K562 (cell line): ENCODE results near the gene NEDD4. TPM values are rescaled to one million over a fixed set of nuclear protein-coding genes. Genes with fewer than 3 reads are reported as not detected.

Experiments
- ARNT ChIP-seq, 2 experiments: fragments of 450-650 bp; IDR thresholded peaks; 2 replicates each; pipeline ENCODE4 v1.6.1; 2016; ENCODE audit warnings: mild to moderate bottlenecking in 1 of 2
- BRD9 ChIP-seq: fragments of 450-650 bp; IDR thresholded peaks from 2 replicates; pipeline ENCODE4 v1.6.1; 2018; ENCODE audit warnings: low read depth; ENCODE audit not compliant: partially characterized antibody
- IRF9 ChIP-seq: fragments of 450-650 bp; IDR thresholded peaks from 2 replicates; pipeline ENCODE4 v1.6.1; 2016; ENCODE audit warnings: missing biosample characterization, missing genetic modification characterization
- KLF6 ChIP-seq: fragments of 250-450 bp; sonication (Bioruptor Pico); IDR thresholded peaks from 2 replicates; pipeline ENCODE4 v1.4.0; 2020; ENCODE audit warnings: mild to moderate bottlenecking, moderate library complexity, borderline replicate concordance
- MYC ChIP-seq, 2 experiments: fragments of 250-450 bp in 1 of 2; sonication (Bioruptor Pico) in 1 of 2; IDR thresholded peaks; 2 replicates each; pipeline versions ENCODE4 v1.5.1 to v1.6.1; 2012 to 2021; ENCODE audit warnings: low read depth in 2 of 2, borderline replicate concordance in 1 of 2, improper control_type of control experiment in 1 of 2, low read length in 1 of 2, mild to moderate bottlenecking in 1 of 2, moderate library complexity in 1 of 2
- PKNOX1 ChIP-seq: fragments of 450-650 bp; IDR thresholded peaks from 2 replicates; pipeline ENCODE4 v1.6.1; 2016
- SMARCE1 ChIP-seq: fragments of 450-650 bp; IDR thresholded peaks from 2 replicates; pipeline ENCODE4 v1.7.1; 2016; ENCODE audit warnings: mild to moderate bottlenecking
- TSHZ1 ChIP-seq: fragments of 250-450 bp; sonication (Bioruptor Pico); IDR thresholded peaks from 2 replicates; pipeline ENCODE4 v1.4.0; 2020; ENCODE audit warnings: mild to moderate bottlenecking, moderate library complexity
- ZNF318 ChIP-seq, 2 experiments: fragments of 450-650 bp; IDR thresholded peaks; 2 replicates each; pipeline ENCODE4 v1.6.1; 2016; ENCODE audit warnings: mild to moderate bottlenecking in 2 of 2, borderline replicate concordance in 1 of 2, low read depth in 1 of 2, moderate library complexity in 1 of 2
- polyA plus RNA-seq, 8 experiments: library from polyadenylated mRNA; depleted of rRNA in 4 of 8; stranded (reverse) in 5 of 8; unstranded in 3 of 8; fragments of >200 nt; fragmentation: Nextera tagmentation in 2 of 8; fragmentation: Illumina TruSeq in 1 of 8; extraction: Ambion mirVana in 2 of 8; extraction: Trizol in 1 of 8; gene quantifications; 2 replicates each; pipeline versions ENCODE4 v1.2.1 to v1.2.3, GENCODE V29; 2011 to 2014; ENCODE audit warnings: inconsistent platforms in 1 of 8, missing spikeins in 1 of 8
- total RNA-seq, 7 experiments: library from RNA; depleted of rRNA in 6 of 7; stranded (reverse); fragments of >200 nt in 6 of 7; fragmentation: Illumina TruSeq in 2 of 7; extraction: Trizol in 2 of 7; gene quantifications; 2 replicates each; pipeline versions ENCODE4 v1.2.1 to v1.2.3, GENCODE V29; 2011 to 2021; ENCODE audit warnings: low replicate concordance in 1 of 7

NEDD4 gene
- total and polyA plus RNA-seq, 9 of the 15 experiments (the other 6 are each of a cell fraction or from before 2014, with no cell fraction given), result 7.2 to 23.7 (median 17.3) TPM

- peak; percentile 85 for TF ChIP-seq IRF9
- peak; percentile 79 for TF ChIP-seq BRD9
- TF ChIP-seq ARNT (IDR thresholded peaks at IDR 0.05), result no peak
- peak; percentile 43; the same call in 1 of the 2 replicates for TF ChIP-seq KLF6 (CRISPR knock-in tag)
- TF ChIP-seq PKNOX1, result peak; percentile 17; the same call in 1 of the 2 replicates
- TF ChIP-seq ZNF318 (IDR thresholded peaks at IDR 0.05; ENCODE audit: borderline replicate concordance in 1 of 2, low read depth in 1 of 2), result peak in 1 of 2 experiments; percentile 99; a peak in 2 of 4 replicates
- peak; percentile 94 for TF ChIP-seq MYC (IDR thresholded peaks at IDR 0.05; ENCODE audit: low read depth, low read length)
- TF ChIP-seq MYC (CRISPR knock-in tag; IDR thresholded peaks at IDR 0.05; ENCODE audit: borderline replicate concordance, low read depth), result peak; percentile 69; the same call in 1 of the 2 replicates
- peak; percentile 71 for TF ChIP-seq TSHZ1
- TF ChIP-seq SMARCE1, result peak; percentile 53; the same call in 1 of the 2 replicates
Measured at GRCh38 chr15:56040081-56041035, 46.9 kb upstream of the NEDD4 start (continued).
